Astrocyte (in vitro differentiated cells and primary cell): Measurements from ENCODE around the gene MDK.

Experiments used
- CTCF ChIP-seq: IDR thresholded peaks from 2 replicates; pipeline ENCODE4 v1.5.1; 2011; ENCODE audit warnings: low read depth, mild to moderate bottlenecking, inconsistent platforms, low read length, moderate library complexity; ENCODE audit not compliant: insufficient read depth
- EZH2 ChIP-seq: IDR thresholded peaks from 2 replicates; pipeline ENCODE4 v1.6.1; 2012; ENCODE audit warnings: mild to moderate bottlenecking, low read length, inconsistent platforms; ENCODE audit not compliant: insufficient read depth

GRCh38 chr11:46431211-46431610 is 49.7 kb downstream of the MDK start:
- TF ChIP-seq EZH2: no peak
- TF ChIP-seq CTCF: no peak
